SU-DHL-6 (cell line): ENCODE results near the gene NIPSNAP2.

Experiments used
- EZH2phosphoT487 ChIP-seq: fragments of 200-600 bp; sonication (generic), shearing (Covaris generic); conservative IDR thresholded peaks from 2 replicates; pipeline ENCODE4 v1.6.1; 2018; ENCODE audit warnings: mild to moderate bottlenecking, antibody characterized with exemption, low read length, moderate library complexity, mixed read lengths
- TF ChIP-seq, protein P1 (sequence below): fragments of 200-600 bp; sonication (generic); IDR thresholded peaks from one replicate; pipeline ENCODE4 v1.5.1; 2017; ENCODE audit warnings: antibody characterized with exemption, mild to moderate bottlenecking, low read length, moderate library complexity; ENCODE audit not compliant: insufficient read depth, poor library complexity, severe bottlenecking

DNA sequence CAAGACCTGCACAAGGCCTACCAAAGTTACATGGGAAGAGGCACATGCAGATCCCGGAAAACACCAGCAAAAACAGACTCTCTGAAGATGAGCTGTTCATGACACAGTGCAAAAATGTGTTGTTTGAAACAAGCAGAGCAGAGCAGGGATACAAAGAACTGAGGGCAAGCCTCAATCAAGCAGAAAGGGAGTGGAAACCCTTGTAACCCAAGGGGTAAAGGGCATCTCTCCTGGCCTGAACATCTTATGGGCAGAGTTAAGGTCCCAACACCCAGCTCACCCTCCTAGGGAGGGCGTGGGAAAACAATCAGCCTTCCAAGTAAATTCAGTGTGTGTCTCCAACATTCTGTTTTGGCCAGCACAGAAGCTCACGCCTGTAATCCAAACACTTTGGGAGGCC lies 76.3 kb downstream of the NIPSNAP2 start:
- TF ChIP-seq, protein P1, sequence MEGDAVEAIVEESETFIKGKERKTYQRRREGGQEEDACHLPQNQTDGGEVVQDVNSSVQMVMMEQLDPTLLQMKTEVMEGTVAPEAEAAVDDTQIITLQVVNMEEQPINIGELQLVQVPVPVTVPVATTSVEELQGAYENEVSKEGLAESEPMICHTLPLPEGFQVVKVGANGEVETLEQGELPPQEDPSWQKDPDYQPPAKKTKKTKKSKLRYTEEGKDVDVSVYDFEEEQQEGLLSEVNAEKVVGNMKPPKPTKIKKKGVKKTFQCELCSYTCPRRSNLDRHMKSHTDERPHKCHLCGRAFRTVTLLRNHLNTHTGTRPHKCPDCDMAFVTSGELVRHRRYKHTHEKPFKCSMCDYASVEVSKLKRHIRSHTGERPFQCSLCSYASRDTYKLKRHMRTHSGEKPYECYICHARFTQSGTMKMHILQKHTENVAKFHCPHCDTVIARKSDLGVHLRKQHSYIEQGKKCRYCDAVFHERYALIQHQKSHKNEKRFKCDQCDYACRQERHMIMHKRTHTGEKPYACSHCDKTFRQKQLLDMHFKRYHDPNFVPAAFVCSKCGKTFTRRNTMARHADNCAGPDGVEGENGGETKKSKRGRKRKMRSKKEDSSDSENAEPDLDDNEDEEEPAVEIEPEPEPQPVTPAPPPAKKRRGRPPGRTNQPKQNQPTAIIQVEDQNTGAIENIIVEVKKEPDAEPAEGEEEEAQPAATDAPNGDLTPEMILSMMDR = no peak
- TF ChIP-seq EZH2phosphoT487 = no peak
